EL (cell line): ENCODE measurements around the gene SV2A.
"Not testable (repeated sequence)": the region's sequence is repeated elsewhere in the genome, so short reads cannot be mapped to it uniquely, and the experiment has no call there.

Experiments used
- DNase-seq: peaks from one replicate; pipeline ENCODE4 v3.0.0-alpha.2; 2016

SV2A gene

GRCh38 chr1:149885339-149886120 is 32.1 kb downstream of the SV2A start:
- peak; percentile 89 for DNase-seq

- DNase-seq = peak; percentile 52
Observed at GRCh38 chr1:149884433-149885338, 33.0 kb downstream of the SV2A start.

- no peak for DNase-seq
Observed at GRCh38 chr1:149883598-149884247, 33.9 kb downstream of the SV2A start.

GRCh38 chr1:149881876-149882275 is 35.8 kb downstream of the SV2A start:
- no peak for DNase-seq

- DNase-seq = no peak
Observed at GRCh38 chr1:149879556-149879955, 38.1 kb downstream of the SV2A start.

- DNase-seq = no peak
Observed at GRCh38 chr1:149877211-149877946, 40.3 kb downstream of the SV2A start.

- DNase-seq = not testable (repeated sequence)
Observed at GRCh38 chr1:149873060-149873459, 44.6 kb downstream of the SV2A start.

- not testable (repeated sequence) for DNase-seq
Observed at GRCh38 chr1:149866887-149867286, 50.8 kb downstream of the SV2A start.

- not testable (repeated sequence) for DNase-seq
Observed at GRCh38 chr1:149861497-149862054, 56.1 kb downstream of the SV2A start.

- DNase-seq = not testable (repeated sequence)
Observed at GRCh38 chr1:149860684-149861496, 56.8 kb downstream of the SV2A start.

GRCh38 chr1:149860271-149860670 is 57.4 kb downstream of the SV2A start:
- not testable (repeated sequence) for DNase-seq
